Left lung (tissue), 10 donors: ENCODE data around the gene MED10. TPM values are rescaled to one million over a fixed set of nuclear protein-coding genes. Genes with fewer than 3 reads are reported as not detected.

Source experiments
- ATAC-seq: fragments of 200-7000 bp; cut with Tn5 transposase; one replicate; pipeline ENCODE4 v1.9.1; 2020; ENCODE audit warnings: moderate library complexity
- DNase-seq, 4 donors: peaks; one replicate each; pipeline ENCODE4 v3.0.0-alpha.2; 2013 to 2020
- H3K27ac ChIP-seq, 2 donors: fragments of 200-600 bp; sonication (generic) in 1 of 2; one replicate each; pipeline versions ENCODE4 v1.5.0 to v1.8.0; 2020 to 2021
- H3K27me3 ChIP-seq, 2 donors: fragments of 200-600 bp; sonication (generic) in 1 of 2; one replicate each; pipeline versions ENCODE4 v1.5.0 to v1.8.0; 2020 to 2021
- H3K36me3 ChIP-seq, 2 donors: fragments of 200-600 bp; sonication (generic) in 1 of 2; one replicate each; pipeline versions ENCODE4 v1.5.0 to v1.8.0; 2020 to 2021
- H3K4me1 ChIP-seq, 2 donors: fragments of 200-600 bp; one replicate each; pipeline ENCODE4 v1.8.0; 2021
- H3K4me3 ChIP-seq, 2 donors: fragments of 200-600 bp; sonication (generic) in 1 of 2; one replicate each; pipeline versions ENCODE4 v1.5.0 to v1.8.0; 2020 to 2021; ENCODE audit warnings: mild to moderate bottlenecking in 1 of 2
- H3K9me3 ChIP-seq, 2 donors: fragments of 200-600 bp; sonication (generic) in 1 of 2; one replicate each; pipeline versions ENCODE4 v1.5.0 to v1.8.0; 2020 to 2021
- CTCF ChIP-seq, 2 donors: fragments of 200-600 bp; sonication (generic) in 1 of 2; IDR thresholded peaks; one replicate each; pipeline versions ENCODE4 v1.5.0 to v1.8.0; 2021; ENCODE audit warnings: antibody characterized with exemption in 2 of 2
- intact Hi-C, 2 donors: fragments of 100-400 bp; cut with DNase I; formaldehyde crosslinking; loops; one replicate each; pipeline versions ENCODE4 v1.11.2 to v1.14.2; 2022
- polyA plus RNA-seq, 6 donors: library from polyadenylated mRNA; unstranded; fragments of 120-200 nt; gene quantifications; one replicate each; pipeline ENCODE4 v1.2.1, GENCODE V29; 2013; ENCODE audit not compliant: insufficient read length in 6 of 6
- total RNA-seq, 2 donors: library from RNA; stranded (reverse); fragmentation: NEBNext Ultra II Directional; extraction: Animal tissue kit (Norgen Biotek cat#: 25700); gene quantifications; one replicate each; pipeline ENCODE4 v1.2.1, GENCODE V29; 2021
- donor health status: DM: no; HTN: yes; CAD: no.
- donor health status: DM: no; HTN: no; CAD: no.

The MED10 gene
- total and polyA plus RNA-seq, 8 donors: 21.4 to 50.6 (median 39.0) TPM

GRCh38 chr5:6377582-6377904, 804 bp downstream of the MED10 start:
- H3K9me3 ChIP-seq: no peaks in the 10 kb centered on the region
- no peak for TF ChIP-seq CTCF (IDR thresholded peaks at IDR 0.05)
- H3K27me3 ChIP-seq: no peaks in the 10 kb centered on the region
- H3K36me3 ChIP-seq: peaks cover 0 to 43% of the 10 kb centered on the region in 2 donors
- intact Hi-C loops: no loop called here
- DNase-seq: peak in 1 of 4 donors; percentile 2
- H3K4me1 ChIP-seq: peaks cover 10 to 33% of the 10 kb centered on the region in 2 donors
- peak overlapping the region in 1 of 2 donors; percentile 89 for H3K27ac ChIP-seq
- no peak for ATAC-seq
- H3K4me3 ChIP-seq: peak overlapping the region; percentile 92 to 99

- DNase-seq (no peak), ATAC-seq (no peak)
- Histone ChIP-seq H3K27me3 (no peaks in the 10 kb centered on the region), H3K4me3 (peak overlapping the region; percentile 92 to 99), H3K9me3 (no peaks in the 10 kb centered on the region), H3K4me1 (peaks cover 10 to 33% of the 10 kb centered on the region in 2 donors), H3K36me3 (peaks cover 0 to 48% of the 10 kb centered on the region in 2 donors), H3K27ac (no peak overlapping the region)
- intact Hi-C loops: no loop called here
- TF ChIP-seq CTCF (IDR thresholded peaks at IDR 0.05): no peak
Measured at GRCh38 chr5:6376974-6377520, 1.3 kb downstream of the MED10 start.

GRCh38 chr5:6373081-6373846, 5.1 kb downstream of the MED10 start:
- DNase-seq (no peak), ATAC-seq (no peak)
- no peak overlapping the region for H3K4me3 ChIP-seq
- TF ChIP-seq CTCF (IDR thresholded peaks at IDR 0.05): no peak
- peaks cover 0 to 86% of the 10 kb centered on the region in 2 donors for H3K36me3 ChIP-seq
- no peaks in the 10 kb centered on the region for H3K9me3 ChIP-seq
- H3K4me1 ChIP-seq: peaks cover 10 to 27% of the 10 kb centered on the region in 2 donors
- H3K27me3 ChIP-seq: no peaks in the 10 kb centered on the region
- no peak overlapping the region for H3K27ac ChIP-seq
- intact Hi-C loops: no loop called here

DNA sequence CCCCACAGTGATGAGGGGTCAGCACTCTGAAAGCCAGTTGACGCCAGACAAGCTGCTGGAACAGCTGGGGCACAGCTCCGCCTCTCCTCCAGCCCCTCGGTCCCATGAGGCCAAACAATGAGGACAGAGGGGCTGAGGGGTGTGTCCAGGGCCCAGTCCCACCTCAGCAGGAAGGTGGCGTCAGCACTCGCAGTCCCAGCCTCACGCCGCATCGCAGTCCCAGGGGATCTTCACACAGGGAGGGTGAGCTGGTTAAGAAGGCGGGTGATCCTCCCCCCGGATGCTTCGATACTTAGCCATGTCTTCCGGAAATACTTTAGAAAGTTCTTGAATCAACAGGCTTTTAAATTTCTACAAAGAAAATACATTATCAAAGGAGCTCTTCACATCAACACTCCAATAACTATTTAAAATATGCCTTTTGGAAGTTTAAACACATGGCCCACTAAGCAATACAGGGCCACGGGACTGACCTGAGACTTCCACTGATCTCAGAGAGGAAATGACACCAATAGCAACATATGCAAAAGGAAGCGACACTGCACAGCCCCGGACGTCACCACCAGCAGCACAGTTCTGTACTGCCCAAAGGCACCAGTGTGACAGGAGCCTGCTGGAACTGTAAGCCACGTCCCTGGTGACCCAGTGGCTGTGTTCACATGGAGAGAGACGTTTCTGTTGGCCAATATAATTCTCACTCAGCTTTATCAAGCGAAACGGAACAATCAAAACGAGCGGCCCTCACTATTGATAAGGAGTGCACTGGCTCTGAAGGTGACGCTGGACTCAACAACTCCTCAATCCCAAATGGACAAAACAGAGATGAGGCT, 5.9 kb downstream of the MED10 start:
- TF ChIP-seq CTCF (IDR thresholded peaks at IDR 0.05): no peak
- Histone ChIP-seq H3K4me3 (no peak overlapping the region), H3K27ac (no peak overlapping the region), H3K4me1 (peaks cover 8 to 22% of the 10 kb centered on the region in 2 donors), H3K9me3 (no peaks in the 10 kb centered on the region), H3K36me3 (peaks cover 0 to 93% of the 10 kb centered on the region in 2 donors), H3K27me3 (no peaks in the 10 kb centered on the region)
- ATAC-seq: no peak
- no peak for DNase-seq
- intact Hi-C loops: no loop called here
